AG10803 (cell line): ENCODE measurements around the gene PPA2.
"Not testable (repeated sequence)": the region's sequence is repeated elsewhere in the genome, so short reads cannot be mapped to it uniquely, and the experiment has no call there.

Experiments
- DNase-seq: peaks from one replicate; pipeline ENCODE4 v3.0.0; 2010; ENCODE audit warnings: low read depth
- H3K4me3 ChIP-seq: 2 replicates; pipeline ENCODE4 v1.5.1; 2011; ENCODE audit warnings: mild to moderate bottlenecking, low read length, control low read depth
- TF ChIP-seq, protein P1 (sequence below): conservative IDR thresholded peaks from 2 replicates; pipeline ENCODE4 v1.5.1; 2011; ENCODE audit warnings: mild to moderate bottlenecking, low read length, control low read depth, inconsistent platforms

Gene PPA2

DNA sequence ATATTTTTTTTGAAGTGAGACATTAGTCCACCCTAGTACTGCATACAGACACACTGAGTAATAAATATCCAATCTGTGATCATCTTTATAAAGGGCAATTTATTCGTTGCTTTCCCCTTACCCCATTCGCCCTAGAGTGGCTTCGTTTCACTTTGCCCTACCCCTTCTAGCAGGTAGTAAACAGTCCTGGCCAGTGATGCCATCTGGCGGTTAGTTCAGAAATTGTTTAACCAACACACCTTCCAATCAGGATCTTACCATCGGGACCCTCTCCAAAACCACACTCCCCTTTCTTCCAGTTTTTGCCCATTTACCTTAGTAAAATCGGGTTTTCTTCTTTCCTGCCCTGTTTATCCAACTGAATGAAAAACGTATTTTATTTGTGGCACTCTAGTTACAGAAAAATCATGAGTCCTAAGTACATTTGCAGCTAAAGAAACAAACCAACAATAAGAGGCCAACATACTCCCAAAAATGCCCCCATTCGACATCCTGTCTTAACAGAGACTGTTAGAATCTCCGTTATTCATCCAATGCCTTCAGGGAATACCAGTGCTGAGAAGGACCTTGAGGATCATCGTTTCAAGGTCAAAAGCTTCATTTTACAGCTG is 2.2 kb downstream of the PPA2 start:
- peak; percentile 66 for DNase-seq
- peak overlapping the region; percentile 15 for H3K4me3 ChIP-seq
- TF ChIP-seq, protein P1, sequence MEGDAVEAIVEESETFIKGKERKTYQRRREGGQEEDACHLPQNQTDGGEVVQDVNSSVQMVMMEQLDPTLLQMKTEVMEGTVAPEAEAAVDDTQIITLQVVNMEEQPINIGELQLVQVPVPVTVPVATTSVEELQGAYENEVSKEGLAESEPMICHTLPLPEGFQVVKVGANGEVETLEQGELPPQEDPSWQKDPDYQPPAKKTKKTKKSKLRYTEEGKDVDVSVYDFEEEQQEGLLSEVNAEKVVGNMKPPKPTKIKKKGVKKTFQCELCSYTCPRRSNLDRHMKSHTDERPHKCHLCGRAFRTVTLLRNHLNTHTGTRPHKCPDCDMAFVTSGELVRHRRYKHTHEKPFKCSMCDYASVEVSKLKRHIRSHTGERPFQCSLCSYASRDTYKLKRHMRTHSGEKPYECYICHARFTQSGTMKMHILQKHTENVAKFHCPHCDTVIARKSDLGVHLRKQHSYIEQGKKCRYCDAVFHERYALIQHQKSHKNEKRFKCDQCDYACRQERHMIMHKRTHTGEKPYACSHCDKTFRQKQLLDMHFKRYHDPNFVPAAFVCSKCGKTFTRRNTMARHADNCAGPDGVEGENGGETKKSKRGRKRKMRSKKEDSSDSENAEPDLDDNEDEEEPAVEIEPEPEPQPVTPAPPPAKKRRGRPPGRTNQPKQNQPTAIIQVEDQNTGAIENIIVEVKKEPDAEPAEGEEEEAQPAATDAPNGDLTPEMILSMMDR = peak; percentile 74

DNA sequence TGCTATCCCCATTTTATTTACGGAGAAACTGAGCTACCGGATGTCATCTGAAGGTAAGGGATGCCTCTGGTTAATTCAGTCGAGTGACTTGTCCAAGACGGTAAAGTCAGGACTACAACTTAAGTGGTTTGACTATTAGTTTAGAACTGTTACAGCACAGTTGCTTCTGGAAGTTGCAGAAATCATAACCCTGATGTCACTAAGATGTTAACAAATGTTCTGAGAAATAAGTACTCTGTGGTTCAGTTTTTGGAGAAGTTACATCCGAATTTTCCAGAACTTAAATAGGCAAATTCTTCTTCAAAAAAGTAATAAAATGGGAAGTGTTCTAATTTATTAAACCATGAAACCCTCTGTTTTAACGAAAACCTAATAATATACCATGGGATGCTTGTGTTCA is 3.1 kb downstream of the PPA2 start:
- no peak for DNase-seq
- no peak overlapping the region for H3K4me3 ChIP-seq
- TF ChIP-seq, protein P1 = no peak

DNA sequence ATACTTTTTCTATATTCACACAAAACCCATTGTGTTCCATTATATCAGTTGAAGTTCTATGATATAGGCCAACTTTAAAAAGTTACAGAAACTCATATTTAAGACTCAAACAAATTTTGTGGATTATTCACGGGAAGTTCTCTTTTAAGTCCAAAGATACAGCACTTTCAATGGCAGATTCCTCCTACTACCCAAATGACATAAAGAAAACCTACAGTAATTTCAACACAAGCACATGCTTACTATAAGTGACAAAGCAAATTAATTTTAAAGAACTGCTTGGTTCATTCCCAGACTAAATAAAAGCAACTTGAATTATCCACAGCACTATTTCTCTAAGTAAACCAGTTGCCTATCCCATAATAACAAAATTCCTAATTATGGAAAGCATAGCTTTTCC is 4.1 kb downstream of the PPA2 start:
- DNase-seq = no peak
- H3K4me3 ChIP-seq = no peak overlapping the region
- TF ChIP-seq, protein P1 = no peak

DNA sequence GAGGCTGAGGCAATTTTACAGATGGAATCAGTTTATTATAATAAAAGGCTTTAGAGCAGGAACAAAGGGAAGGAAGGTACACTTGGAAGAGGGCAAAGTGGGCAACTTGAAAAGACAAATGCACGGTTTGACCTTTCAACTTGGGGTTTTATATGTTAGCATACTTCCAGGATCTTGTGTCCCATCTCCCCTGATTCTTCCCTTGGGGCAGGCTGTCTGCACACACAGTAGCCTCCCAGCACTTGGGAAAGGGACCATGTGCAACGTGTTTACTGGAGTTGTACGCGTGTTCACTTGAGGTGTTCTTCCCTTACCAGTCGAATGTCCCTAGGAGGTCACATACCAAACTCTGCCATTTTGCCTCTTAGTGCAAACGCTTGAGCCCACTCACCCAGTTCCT is 7.3 kb downstream of the PPA2 start:
- TF ChIP-seq, protein P1 = no peak
- H3K4me3 ChIP-seq = no peak overlapping the region
- DNase-seq = no peak

DNA sequence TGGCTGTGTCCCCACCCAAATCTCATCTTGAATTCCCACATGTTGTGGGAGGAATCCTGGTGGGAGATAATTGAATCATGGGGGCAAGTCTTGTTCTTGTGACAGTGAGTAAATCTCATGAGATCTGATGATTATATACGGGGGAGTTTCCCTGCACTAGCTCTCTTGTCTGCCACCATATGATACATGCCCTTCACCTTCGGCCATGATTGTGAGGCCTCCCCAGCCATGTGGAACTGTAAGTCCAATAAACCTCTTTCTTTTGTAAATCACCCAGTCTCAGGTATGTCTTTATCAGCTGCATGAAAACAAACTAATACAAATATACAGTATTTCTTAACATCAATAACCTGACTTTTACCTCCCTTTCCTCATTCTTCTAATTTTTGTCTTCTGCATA is 9.3 kb downstream of the PPA2 start:
- DNase-seq = not testable (repeated sequence)

DNA sequence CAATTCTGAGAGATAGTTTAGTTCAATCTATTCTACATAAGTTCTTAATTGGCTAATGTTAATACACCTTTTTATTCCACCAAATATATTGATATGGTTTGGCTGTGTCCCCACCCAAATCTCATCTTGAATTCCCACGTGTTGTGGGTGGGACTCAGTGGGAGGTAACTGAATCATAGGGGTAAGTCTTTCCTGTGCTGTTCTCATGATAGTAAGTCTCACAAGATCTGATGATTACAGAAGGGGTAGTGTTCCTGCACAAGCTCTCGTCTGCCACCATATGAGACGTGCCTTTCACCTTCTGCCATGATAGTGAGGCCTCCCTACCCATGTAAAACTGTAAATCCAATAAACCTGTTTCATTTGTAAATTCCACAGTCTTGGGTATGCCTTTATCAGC is 11.3 kb downstream of the PPA2 start:
- no peak overlapping the region for H3K4me3 ChIP-seq
- TF ChIP-seq, protein P1 = no peak
- no peak for DNase-seq

More for the DNA sequence above, 9.3 kb downstream of the PPA2 start:
- H3K4me3 ChIP-seq = not testable (repeated sequence)

DNA sequence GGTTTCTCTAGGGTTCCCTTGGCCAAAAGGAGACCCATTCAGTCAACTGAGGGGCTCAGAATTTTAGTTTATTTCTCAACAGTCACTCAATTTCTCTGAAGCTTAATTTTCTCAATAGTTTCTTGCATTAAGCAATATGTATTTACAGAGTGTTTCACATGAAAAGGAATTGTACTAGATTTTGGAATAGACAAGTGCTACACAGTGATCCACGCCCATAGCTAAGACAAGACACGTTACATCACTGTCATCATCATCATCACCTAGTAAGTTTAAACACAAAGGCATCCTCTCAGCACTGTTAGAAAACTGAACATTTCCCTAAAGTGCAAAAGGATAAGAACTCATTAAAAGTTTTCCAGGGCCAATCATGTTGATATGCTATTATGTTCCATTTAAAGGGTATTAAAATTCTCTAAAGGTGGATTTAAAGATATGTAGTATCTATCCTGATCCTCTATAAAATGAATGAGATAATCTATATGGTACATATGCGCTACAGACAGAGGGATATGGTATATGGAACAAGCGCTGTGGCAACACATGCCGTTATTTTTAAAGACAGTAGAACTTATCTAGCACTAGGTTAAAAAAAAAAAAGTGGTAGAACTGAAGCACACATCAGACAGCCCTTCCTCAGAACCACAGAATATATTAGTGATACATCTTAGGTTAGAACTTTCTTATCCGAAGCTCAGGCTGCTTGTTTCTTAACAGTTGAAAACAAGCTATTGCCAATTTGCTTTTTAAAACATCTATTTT is 12.1 kb downstream of the PPA2 start:
- DNase-seq = no peak
- no peak overlapping the region for H3K4me3 ChIP-seq

More for the DNA sequence above, 12.1 kb downstream of the PPA2 start:
- TF ChIP-seq, protein P1 = no peak
